Lower leg skin (tissue), 3 donors: ENCODE results near the gene GYPC.

Experiments used
- CTCF ChIP-seq, 3 donors: fragments of 450-650 bp; IDR thresholded peaks; one replicate each; pipeline ENCODE4 v1.5.1; 2016; ENCODE audit warnings: antibody characterized with exemption in 3 of 3, mild to moderate bottlenecking in 3 of 3, moderate library complexity in 2 of 3
- POLR2A ChIP-seq, 2 donors: fragments of 450-650 bp; IDR thresholded peaks; one replicate each; pipeline ENCODE4 v1.6.1; 2016 to 2017; ENCODE audit warnings: antibody characterized with exemption in 2 of 2, mild to moderate bottlenecking in 1 of 2, moderate library complexity in 1 of 2

- no peak for TF ChIP-seq CTCF (IDR thresholded peaks at IDR 0.05)
- TF ChIP-seq POLR2A (IDR thresholded peaks at IDR 0.05), result no peak
Observed at GRCh38 chr2:126671488-126671887, 15.5 kb downstream of the GYPC start.
